ENCODE results near the gene PPP4R3A.

- TF ChIP-seq, protein P1, sequence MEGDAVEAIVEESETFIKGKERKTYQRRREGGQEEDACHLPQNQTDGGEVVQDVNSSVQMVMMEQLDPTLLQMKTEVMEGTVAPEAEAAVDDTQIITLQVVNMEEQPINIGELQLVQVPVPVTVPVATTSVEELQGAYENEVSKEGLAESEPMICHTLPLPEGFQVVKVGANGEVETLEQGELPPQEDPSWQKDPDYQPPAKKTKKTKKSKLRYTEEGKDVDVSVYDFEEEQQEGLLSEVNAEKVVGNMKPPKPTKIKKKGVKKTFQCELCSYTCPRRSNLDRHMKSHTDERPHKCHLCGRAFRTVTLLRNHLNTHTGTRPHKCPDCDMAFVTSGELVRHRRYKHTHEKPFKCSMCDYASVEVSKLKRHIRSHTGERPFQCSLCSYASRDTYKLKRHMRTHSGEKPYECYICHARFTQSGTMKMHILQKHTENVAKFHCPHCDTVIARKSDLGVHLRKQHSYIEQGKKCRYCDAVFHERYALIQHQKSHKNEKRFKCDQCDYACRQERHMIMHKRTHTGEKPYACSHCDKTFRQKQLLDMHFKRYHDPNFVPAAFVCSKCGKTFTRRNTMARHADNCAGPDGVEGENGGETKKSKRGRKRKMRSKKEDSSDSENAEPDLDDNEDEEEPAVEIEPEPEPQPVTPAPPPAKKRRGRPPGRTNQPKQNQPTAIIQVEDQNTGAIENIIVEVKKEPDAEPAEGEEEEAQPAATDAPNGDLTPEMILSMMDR (IDR thresholded peaks at IDR 0.05), result no peak
- TF ChIP-seq POLR2A (IDR thresholded peaks at IDR 0.05), result no peak
Observed at GRCh38 chr14:91477388-91477787, 32.7 kb downstream of the PPP4R3A start.

Data from esophagus squamous epithelium (tissue), 4 donors.